LNCAP (cell line): ENCODE measurements around the gene MTA1.

Source experiments
- TF ChIP-seq, protein P1 (sequence below): fragments of 450-650 bp; IDR thresholded peaks from 2 replicates; pipeline ENCODE4 v1.5.1; 2017; ENCODE audit warnings: mild to moderate bottlenecking

Gene MTA1

GRCh38 chr14:105455086-105455640 is 35.5 kb downstream of the MTA1 start:
- TF ChIP-seq, protein P1, sequence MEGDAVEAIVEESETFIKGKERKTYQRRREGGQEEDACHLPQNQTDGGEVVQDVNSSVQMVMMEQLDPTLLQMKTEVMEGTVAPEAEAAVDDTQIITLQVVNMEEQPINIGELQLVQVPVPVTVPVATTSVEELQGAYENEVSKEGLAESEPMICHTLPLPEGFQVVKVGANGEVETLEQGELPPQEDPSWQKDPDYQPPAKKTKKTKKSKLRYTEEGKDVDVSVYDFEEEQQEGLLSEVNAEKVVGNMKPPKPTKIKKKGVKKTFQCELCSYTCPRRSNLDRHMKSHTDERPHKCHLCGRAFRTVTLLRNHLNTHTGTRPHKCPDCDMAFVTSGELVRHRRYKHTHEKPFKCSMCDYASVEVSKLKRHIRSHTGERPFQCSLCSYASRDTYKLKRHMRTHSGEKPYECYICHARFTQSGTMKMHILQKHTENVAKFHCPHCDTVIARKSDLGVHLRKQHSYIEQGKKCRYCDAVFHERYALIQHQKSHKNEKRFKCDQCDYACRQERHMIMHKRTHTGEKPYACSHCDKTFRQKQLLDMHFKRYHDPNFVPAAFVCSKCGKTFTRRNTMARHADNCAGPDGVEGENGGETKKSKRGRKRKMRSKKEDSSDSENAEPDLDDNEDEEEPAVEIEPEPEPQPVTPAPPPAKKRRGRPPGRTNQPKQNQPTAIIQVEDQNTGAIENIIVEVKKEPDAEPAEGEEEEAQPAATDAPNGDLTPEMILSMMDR: no peak

DNA sequence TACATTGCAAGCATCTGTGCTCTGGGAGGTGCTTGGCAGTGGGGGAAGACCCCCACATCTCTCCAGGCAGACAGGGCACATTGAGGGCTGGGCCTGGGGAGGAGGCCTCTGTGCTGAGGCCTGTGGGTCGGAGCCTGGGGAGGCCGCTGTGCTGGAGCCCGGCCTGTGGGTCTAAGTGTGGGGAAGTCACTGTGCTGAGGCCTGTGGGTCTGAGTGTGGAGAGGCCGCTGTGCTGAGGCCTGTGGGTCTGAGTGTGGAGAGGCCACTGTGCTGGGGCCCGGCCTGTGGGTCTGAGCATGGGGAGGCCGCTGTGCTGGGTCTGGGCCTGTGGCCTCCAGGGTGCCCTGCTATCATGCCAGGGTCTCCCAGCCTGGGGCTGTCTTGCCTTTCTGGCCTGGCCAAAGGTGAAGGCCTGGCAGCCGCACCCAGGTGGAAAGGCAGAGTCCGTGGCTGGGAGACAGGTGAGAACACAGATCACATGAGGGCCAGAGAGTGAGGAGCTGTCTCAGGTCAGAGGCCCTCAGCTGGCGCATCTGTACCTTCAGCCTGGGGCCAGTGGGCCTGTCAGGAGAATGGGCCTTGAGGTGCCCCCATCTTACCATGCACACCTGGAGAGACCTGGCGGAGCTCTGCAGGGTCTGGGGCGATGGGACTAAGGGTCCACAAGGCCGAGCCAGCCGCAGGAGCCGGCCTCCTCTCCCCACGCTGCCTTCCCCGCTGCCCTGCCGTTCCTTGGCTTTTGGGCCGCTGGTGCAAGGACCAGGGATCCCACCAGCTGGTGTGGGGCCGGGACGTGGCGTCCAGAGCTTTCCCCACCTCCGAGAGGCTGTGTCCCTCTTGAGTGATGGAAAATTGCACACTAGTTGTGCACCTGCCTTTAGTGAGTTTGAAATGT is 36.4 kb downstream of the MTA1 start:
- TF ChIP-seq, protein P1: no peak

GRCh38 chr14:105456736-105457617 is 37.4 kb downstream of the MTA1 start:
- TF ChIP-seq, protein P1: no peak

- TF ChIP-seq, protein P1: no peak
Measured at GRCh38 chr14:105458010-105458409, 38.4 kb downstream of the MTA1 start.

DNA sequence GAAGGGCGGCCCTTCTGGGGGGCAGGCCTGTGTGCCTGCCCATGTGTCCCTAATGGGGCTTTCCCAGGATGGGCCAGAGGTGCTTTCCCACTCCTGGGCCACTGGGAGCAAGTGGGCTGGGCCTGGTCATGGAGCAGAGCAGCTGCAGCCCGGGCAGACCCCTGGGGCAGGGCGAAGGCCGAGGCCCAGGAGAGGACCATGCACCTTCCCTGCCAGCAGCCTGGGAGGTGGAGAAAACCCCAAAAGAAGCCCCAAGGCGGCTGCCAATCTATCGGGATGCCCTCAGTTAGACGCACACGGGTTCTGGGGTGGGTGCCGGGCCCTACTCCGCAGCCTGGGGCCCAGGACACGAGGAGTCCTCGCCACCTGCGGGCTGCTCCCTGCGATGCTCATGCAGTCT is 38.9 kb downstream of the MTA1 start:
- TF ChIP-seq, protein P1: no peak

GRCh38 chr14:105460116-105460515 is 40.5 kb downstream of the MTA1 start:
- TF ChIP-seq, protein P1: no peak

- TF ChIP-seq, protein P1: no peak
Measured at GRCh38 chr14:105460616-105461015, 41.0 kb downstream of the MTA1 start.
